Neural progenitor cell (in vitro differentiated cells): ENCODE results near the gene ZFHX3.

ENCODE experiments used
- EZH2 ChIP-seq: fragments of 200-600 bp; sonication (generic); IDR thresholded peaks from 2 replicates; pipeline ENCODE4 v1.6.1; 2017; ENCODE audit warnings: antibody characterized with exemption, mild to moderate bottlenecking, moderate library complexity
- TF ChIP-seq, protein P1 (sequence below): fragments of 200-600 bp; sonication (generic); IDR thresholded peaks from 2 replicates; pipeline ENCODE4 v1.5.1; 2017; ENCODE audit warnings: antibody characterized with exemption, mild to moderate bottlenecking

DNA sequence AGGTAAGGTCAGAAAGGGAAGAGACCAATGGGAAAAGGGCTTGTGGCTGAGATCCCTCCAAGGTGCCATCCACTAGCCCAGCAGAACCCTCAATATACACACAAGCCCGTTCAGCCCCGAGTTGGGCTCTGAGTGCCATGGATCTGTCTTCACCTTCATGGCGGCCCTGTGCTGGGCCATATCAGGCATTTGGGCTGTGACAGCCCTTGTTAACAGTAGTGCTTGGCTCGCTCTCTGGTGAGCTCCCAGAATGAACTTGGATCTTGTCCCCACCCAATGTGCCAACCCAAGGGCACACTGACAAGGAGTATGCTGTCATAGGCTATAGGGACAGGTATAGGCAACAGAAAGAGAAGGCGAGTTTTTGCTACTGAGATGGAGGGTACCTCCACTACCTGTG, 182.7 kb downstream of the ZFHX3 start:
- TF ChIP-seq, protein P1, sequence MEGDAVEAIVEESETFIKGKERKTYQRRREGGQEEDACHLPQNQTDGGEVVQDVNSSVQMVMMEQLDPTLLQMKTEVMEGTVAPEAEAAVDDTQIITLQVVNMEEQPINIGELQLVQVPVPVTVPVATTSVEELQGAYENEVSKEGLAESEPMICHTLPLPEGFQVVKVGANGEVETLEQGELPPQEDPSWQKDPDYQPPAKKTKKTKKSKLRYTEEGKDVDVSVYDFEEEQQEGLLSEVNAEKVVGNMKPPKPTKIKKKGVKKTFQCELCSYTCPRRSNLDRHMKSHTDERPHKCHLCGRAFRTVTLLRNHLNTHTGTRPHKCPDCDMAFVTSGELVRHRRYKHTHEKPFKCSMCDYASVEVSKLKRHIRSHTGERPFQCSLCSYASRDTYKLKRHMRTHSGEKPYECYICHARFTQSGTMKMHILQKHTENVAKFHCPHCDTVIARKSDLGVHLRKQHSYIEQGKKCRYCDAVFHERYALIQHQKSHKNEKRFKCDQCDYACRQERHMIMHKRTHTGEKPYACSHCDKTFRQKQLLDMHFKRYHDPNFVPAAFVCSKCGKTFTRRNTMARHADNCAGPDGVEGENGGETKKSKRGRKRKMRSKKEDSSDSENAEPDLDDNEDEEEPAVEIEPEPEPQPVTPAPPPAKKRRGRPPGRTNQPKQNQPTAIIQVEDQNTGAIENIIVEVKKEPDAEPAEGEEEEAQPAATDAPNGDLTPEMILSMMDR: no peak
- TF ChIP-seq EZH2: no peak
